Neural cell (in vitro differentiated cells): Measurements from ENCODE around the gene CFL2. TPM values are rescaled to one million over a fixed set of nuclear protein-coding genes. Genes with fewer than 3 reads are reported as not detected.

Source experiments
- H2AFZ ChIP-seq: fragments of 200-600, 300-800 bp; sonication (generic), shearing (Covaris generic); 2 replicates; pipeline ENCODE4 v1.6.0; 2014; ENCODE audit warnings: low read depth, mild to moderate bottlenecking, antibody characterized with exemption, low read length, moderate library complexity
- H3F3A ChIP-seq: fragments of 200-600 bp; shearing (Covaris generic); 2 replicates; pipeline ENCODE4 v1.6.1; 2016; ENCODE audit warnings: mild to moderate bottlenecking, moderate library complexity, mixed read lengths, antibody characterized with exemption, low read length; ENCODE audit not compliant: insufficient read depth, poor library complexity, severe bottlenecking
- H3K27ac ChIP-seq: fragments of 200-600, 300-800 bp; sonication (generic), shearing (Covaris generic); 2 replicates; pipeline ENCODE4 v1.5.1; 2014; ENCODE audit warnings: mild to moderate bottlenecking, low read length, moderate library complexity
- H3K27me3 ChIP-seq: fragments of 300-800, 200-600 bp; sonication (generic), shearing (Covaris generic); 2 replicates; pipeline ENCODE4 v1.6.0; 2014; ENCODE audit warnings: mild to moderate bottlenecking, low read depth, low read length, moderate library complexity; ENCODE audit not compliant: insufficient read depth
- H3K36me3 ChIP-seq: fragments of 300-800, 200-600 bp; sonication (generic), shearing (Covaris generic); 2 replicates; pipeline ENCODE4 v1.5.1; 2014; ENCODE audit warnings: mild to moderate bottlenecking, antibody characterized with exemption, low read length, moderate library complexity; ENCODE audit not compliant: insufficient read depth
- H3K4me2 ChIP-seq: fragments of 300-800, 200-600 bp; sonication (generic), shearing (Covaris generic); 2 replicates; pipeline ENCODE4 v1.6.0; 2014; ENCODE audit warnings: mild to moderate bottlenecking, low read length
- H3K4me3 ChIP-seq: fragments of 300-800, 200-600 bp; sonication (generic), shearing (Covaris generic); 2 replicates; pipeline ENCODE4 v1.5.1; 2014; ENCODE audit warnings: mild to moderate bottlenecking, low read length, moderate library complexity
- H3K79me2 ChIP-seq: fragments of 200-600 bp; shearing (Covaris generic); replicated peaks from 2 replicates; pipeline ENCODE4 v1.6.0; 2014; ENCODE audit warnings: mild to moderate bottlenecking, low read length, moderate library complexity; ENCODE audit not compliant: insufficient read depth
- H3K9ac ChIP-seq: fragments of 300-800, 200-600 bp; sonication (generic), shearing (Covaris generic); 2 replicates; pipeline ENCODE4 v1.6.1; 2016; ENCODE audit warnings: mild to moderate bottlenecking, low read length, mixed read lengths
- H3K9me2 ChIP-seq: fragments of 200-600 bp; shearing (Covaris generic); 2 replicates; pipeline ENCODE4 v1.6.1; 2016; ENCODE audit warnings: mild to moderate bottlenecking, low read length, mixed read lengths; ENCODE audit not compliant: insufficient read depth
- H3K9me3 ChIP-seq: fragments of 200-600, 300-800 bp; sonication (generic), shearing (Covaris generic); 2 replicates; pipeline ENCODE4 v1.6.1; 2016; ENCODE audit warnings: mild to moderate bottlenecking, mixed run types, low read length, moderate library complexity, mixed read lengths
- H4K20me1 ChIP-seq: fragments of 200-600 bp; shearing (Covaris generic); 2 replicates; pipeline ENCODE4 v1.6.1; 2016; ENCODE audit warnings: mild to moderate bottlenecking, mixed run types; ENCODE audit not compliant: insufficient read depth
- EP300 ChIP-seq: fragments of 450-650 bp; conservative IDR thresholded peaks from 2 replicates; pipeline ENCODE4 v1.6.1; 2014; ENCODE audit warnings: antibody characterized with exemption, mild to moderate bottlenecking, moderate library complexity; ENCODE audit not compliant: poor library complexity, severe bottlenecking
- EZH2 ChIP-seq: fragments of 200-600, 300-800 bp; shearing (Covaris generic), sonication (generic); IDR thresholded peaks from 2 replicates; pipeline ENCODE4 v1.6.1; 2014; ENCODE audit warnings: antibody characterized with exemption, low read length, borderline replicate concordance, mild to moderate bottlenecking; ENCODE audit not compliant: insufficient read depth, poor library complexity, severe bottlenecking
- MXI1 ChIP-seq: fragments of 450-650 bp; conservative IDR thresholded peaks from 2 replicates; pipeline ENCODE4 v1.6.1; 2014; ENCODE audit warnings: antibody characterized with exemption, mild to moderate bottlenecking; ENCODE audit not compliant: poor library complexity, severe bottlenecking
- POLR2AphosphoS5 ChIP-seq: IDR thresholded peaks from 2 replicates; pipeline ENCODE4 v1.6.1; 2012
- RAD21 ChIP-seq: fragments of 450-650 bp; conservative IDR thresholded peaks from 2 replicates; pipeline ENCODE4 v1.6.1; 2014; ENCODE audit warnings: antibody characterized with exemption, mild to moderate bottlenecking, moderate library complexity
- SMC3 ChIP-seq: fragments of 450-650 bp; conservative IDR thresholded peaks from 2 replicates; pipeline ENCODE4 v1.6.1; 2014; ENCODE audit warnings: antibody characterized with exemption, mild to moderate bottlenecking, moderate library complexity; ENCODE audit not compliant: poor library complexity
- TAF1 ChIP-seq: IDR thresholded peaks from 2 replicates; pipeline ENCODE4 v1.6.1; 2012; ENCODE audit warnings: low read depth
- polyA plus RNA-seq: library from polyadenylated mRNA; depleted of rRNA; stranded (reverse); fragments of >200 nt; gene quantifications from 2 replicates; pipeline ENCODE4 v1.2.3, GENCODE V29; 2014
- TF ChIP-seq, protein P1 (sequence below): IDR thresholded peaks from 2 replicates; pipeline ENCODE4 v1.6.1; 2012; ENCODE audit warnings: borderline replicate concordance
- TF ChIP-seq, protein P2 (sequence below): fragments of 450-650 bp; IDR thresholded peaks from 2 replicates; pipeline ENCODE4 v1.5.1; 2014; ENCODE audit warnings: antibody characterized with exemption, mild to moderate bottlenecking, moderate library complexity; ENCODE audit not compliant: poor library complexity, severe bottlenecking

The CFL2 gene
- polyA plus RNA-seq, 1 donor from 2014 or later: 37.8 TPM

DNA sequence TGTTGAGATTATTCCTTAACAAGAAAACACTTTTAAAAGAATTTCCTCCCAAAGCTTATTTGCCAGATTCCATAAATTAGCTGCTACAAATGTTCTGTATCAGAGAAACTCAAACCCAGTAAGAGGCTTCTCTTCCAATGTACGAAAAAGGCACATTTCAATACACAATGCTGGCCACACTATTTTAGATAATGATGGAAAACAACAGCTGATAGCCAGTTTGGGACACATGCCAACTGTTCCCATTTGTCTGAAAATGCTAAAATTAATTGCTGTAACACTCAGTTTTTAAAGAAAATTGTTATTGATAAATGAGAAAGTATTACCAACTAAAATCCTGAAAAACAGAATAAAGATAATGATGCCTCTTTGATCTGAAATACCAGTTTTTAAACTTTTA lies 4.4 kb downstream of the CFL2 start:
- Histone ChIP-seq H3K4me2 (no peak overlapping the region), H3K27me3 (no peaks in the 10 kb centered on the region), H3K79me2 (peaks cover 11% of the 10 kb centered on the region), H4K20me1 (no peaks in the 10 kb centered on the region), H3K36me3 (peaks cover 6% of the 10 kb centered on the region), H2AFZ (no peak overlapping the region), H3K9me2 (no peaks in the 10 kb centered on the region), H3F3A (no peaks in the 10 kb centered on the region), H3K9me3 (no peaks in the 10 kb centered on the region), H3K9ac (no peak overlapping the region), H3K4me3 (no peak overlapping the region), H3K27ac (no peak overlapping the region)
- TF ChIP-seq POLR2AphosphoS5: no peak
- TF ChIP-seq TAF1: no peak
- no peak for TF ChIP-seq EZH2
- TF ChIP-seq SMC3: no peak
- TF ChIP-seq RAD21: no peak
- no peak for TF ChIP-seq EP300
- TF ChIP-seq, protein P1, sequence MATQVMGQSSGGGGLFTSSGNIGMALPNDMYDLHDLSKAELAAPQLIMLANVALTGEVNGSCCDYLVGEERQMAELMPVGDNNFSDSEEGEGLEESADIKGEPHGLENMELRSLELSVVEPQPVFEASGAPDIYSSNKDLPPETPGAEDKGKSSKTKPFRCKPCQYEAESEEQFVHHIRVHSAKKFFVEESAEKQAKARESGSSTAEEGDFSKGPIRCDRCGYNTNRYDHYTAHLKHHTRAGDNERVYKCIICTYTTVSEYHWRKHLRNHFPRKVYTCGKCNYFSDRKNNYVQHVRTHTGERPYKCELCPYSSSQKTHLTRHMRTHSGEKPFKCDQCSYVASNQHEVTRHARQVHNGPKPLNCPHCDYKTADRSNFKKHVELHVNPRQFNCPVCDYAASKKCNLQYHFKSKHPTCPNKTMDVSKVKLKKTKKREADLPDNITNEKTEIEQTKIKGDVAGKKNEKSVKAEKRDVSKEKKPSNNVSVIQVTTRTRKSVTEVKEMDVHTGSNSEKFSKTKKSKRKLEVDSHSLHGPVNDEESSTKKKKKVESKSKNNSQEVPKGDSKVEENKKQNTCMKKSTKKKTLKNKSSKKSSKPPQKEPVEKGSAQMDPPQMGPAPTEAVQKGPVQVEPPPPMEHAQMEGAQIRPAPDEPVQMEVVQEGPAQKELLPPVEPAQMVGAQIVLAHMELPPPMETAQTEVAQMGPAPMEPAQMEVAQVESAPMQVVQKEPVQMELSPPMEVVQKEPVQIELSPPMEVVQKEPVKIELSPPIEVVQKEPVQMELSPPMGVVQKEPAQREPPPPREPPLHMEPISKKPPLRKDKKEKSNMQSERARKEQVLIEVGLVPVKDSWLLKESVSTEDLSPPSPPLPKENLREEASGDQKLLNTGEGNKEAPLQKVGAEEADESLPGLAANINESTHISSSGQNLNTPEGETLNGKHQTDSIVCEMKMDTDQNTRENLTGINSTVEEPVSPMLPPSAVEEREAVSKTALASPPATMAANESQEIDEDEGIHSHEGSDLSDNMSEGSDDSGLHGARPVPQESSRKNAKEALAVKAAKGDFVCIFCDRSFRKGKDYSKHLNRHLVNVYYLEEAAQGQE: no peak
- TF ChIP-seq, protein P2, sequence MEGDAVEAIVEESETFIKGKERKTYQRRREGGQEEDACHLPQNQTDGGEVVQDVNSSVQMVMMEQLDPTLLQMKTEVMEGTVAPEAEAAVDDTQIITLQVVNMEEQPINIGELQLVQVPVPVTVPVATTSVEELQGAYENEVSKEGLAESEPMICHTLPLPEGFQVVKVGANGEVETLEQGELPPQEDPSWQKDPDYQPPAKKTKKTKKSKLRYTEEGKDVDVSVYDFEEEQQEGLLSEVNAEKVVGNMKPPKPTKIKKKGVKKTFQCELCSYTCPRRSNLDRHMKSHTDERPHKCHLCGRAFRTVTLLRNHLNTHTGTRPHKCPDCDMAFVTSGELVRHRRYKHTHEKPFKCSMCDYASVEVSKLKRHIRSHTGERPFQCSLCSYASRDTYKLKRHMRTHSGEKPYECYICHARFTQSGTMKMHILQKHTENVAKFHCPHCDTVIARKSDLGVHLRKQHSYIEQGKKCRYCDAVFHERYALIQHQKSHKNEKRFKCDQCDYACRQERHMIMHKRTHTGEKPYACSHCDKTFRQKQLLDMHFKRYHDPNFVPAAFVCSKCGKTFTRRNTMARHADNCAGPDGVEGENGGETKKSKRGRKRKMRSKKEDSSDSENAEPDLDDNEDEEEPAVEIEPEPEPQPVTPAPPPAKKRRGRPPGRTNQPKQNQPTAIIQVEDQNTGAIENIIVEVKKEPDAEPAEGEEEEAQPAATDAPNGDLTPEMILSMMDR: no peak
- TF ChIP-seq MXI1: no peak

DNA sequence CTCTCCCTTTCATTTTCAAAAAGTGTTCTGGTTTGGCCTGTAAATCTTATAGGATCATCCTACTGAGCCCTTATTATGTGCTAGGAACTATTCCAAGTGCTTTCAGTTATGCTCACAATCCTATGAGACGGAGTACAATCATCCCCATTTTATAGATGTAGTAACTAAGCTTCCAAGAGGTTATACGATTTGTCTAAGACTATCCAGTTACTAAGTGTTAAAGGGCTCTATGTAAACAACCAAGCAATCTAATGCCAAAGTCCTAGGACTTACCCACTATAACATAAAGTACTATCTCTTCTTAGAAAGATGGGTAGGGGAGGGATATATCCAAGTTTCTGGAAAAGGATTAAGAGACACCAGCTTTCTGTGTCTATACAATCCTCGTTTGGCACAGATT lies 6.7 kb downstream of the CFL2 start:
- Histone ChIP-seq H2AFZ (no peak overlapping the region), H4K20me1 (no peaks in the 10 kb centered on the region), H3K4me2 (no peak overlapping the region), H3K9ac (no peak overlapping the region), H3K27me3 (no peaks in the 10 kb centered on the region), H3K36me3 (peaks cover 6% of the 10 kb centered on the region), H3K9me2 (no peaks in the 10 kb centered on the region), H3K79me2 (peaks cover 7% of the 10 kb centered on the region), H3F3A (no peaks in the 10 kb centered on the region), H3K4me3 (no peak overlapping the region), H3K27ac (no peak overlapping the region), H3K9me3 (no peaks in the 10 kb centered on the region)
- no peak for TF ChIP-seq MXI1
- TF ChIP-seq RAD21: no peak
- no peak for TF ChIP-seq POLR2AphosphoS5
- TF ChIP-seq, protein P2: no peak
- TF ChIP-seq, protein P1: no peak
- no peak for TF ChIP-seq EZH2
- no peak for TF ChIP-seq TAF1
- no peak for TF ChIP-seq SMC3
- TF ChIP-seq EP300: no peak
